ENCODE results near the gene LHFPL3.

LHFPL3 gene

DNA sequence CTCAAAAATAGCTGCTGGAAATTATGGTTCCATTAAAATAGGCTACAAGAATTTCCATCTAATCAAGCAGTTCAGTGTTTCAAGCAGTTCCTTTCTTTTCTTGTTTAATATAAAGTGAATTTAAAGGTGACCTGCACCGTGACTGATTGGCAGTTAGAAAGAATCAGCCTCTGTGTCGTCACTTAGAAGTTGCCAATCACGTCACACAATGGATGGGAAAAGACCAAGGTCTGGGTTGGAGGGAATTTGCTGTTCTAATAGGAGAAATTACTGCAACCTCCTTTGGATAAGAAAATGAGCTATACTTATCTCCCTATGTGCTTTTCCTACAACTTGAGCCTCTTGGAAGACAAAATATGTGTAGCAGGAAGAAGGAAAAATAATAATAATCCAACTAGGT lies 466.2 kb downstream of the LHFPL3 start:
- no peak for DNase-seq (ENCODE audit: extremely low spot score)
- CTCF ChIA-PET = no interaction called here
- POLR2A ChIA-PET = no interaction called here
- TF ChIP-seq NFRKB (IDR thresholded peaks at IDR 0.05) (no peak), FOXK2 (IDR thresholded peaks at IDR 0.05) (no peak), ELF4 (IDR thresholded peaks at IDR 0.05) (no peak), TARDBP (IDR thresholded peaks at IDR 0.05) (no peak)

DNA sequence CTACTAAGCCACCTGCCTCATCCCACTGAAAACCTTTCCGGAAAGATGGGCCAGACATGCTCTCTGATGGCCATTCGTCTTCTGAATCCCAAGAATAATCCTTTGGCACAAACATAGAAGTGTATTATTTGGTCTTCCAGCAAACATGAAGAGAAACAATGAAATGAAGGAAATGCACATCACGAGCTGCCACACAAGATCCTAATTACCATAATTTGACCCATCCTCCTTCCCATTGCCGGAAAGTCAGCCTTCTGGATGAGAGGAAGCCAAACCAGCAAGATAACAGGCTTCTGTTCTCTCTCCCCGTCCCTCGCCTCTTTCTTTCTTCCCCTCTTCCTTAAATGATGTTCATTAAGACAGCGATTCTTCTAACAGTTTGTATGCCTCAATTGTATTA lies 466.7 kb downstream of the LHFPL3 start:
- ChIA-PET CTCF (no interaction called here), POLR2A (no interaction called here)
- TF ChIP-seq FOXA1 (IDR thresholded peaks at IDR 0.05) (no peak), LEF1 (IDR thresholded peaks at IDR 0.05; ENCODE audit: borderline replicate concordance) (no peak), ARNT (IDR thresholded peaks at IDR 0.05) (no peak), ZNF384 (IDR thresholded peaks at IDR 0.05) (no peak), HDGF (IDR thresholded peaks at IDR 0.05; ENCODE audit: borderline replicate concordance) (no peak), SP1 (IDR thresholded peaks at IDR 0.05) (no peak), FOXK2 (IDR thresholded peaks at IDR 0.05) (no peak), BHLHE40 (IDR thresholded peaks at IDR 0.05; ENCODE audit: borderline replicate concordance) (no peak), TARDBP (IDR thresholded peaks at IDR 0.05) (no peak), FOXM1 (IDR thresholded peaks at IDR 0.05; ENCODE audit: borderline replicate concordance) (no peak)
- TF ChIP-seq, protein P1, sequence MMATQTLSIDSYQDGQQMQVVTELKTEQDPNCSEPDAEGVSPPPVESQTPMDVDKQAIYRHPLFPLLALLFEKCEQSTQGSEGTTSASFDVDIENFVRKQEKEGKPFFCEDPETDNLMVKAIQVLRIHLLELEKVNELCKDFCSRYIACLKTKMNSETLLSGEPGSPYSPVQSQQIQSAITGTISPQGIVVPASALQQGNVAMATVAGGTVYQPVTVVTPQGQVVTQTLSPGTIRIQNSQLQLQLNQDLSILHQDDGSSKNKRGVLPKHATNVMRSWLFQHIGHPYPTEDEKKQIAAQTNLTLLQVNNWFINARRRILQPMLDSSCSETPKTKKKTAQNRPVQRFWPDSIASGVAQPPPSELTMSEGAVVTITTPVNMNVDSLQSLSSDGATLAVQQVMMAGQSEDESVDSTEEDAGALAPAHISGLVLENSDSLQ (IDR thresholded peaks at IDR 0.05) = no peak
- no peak for DNase-seq (ENCODE audit: extremely low spot score)

DNA sequence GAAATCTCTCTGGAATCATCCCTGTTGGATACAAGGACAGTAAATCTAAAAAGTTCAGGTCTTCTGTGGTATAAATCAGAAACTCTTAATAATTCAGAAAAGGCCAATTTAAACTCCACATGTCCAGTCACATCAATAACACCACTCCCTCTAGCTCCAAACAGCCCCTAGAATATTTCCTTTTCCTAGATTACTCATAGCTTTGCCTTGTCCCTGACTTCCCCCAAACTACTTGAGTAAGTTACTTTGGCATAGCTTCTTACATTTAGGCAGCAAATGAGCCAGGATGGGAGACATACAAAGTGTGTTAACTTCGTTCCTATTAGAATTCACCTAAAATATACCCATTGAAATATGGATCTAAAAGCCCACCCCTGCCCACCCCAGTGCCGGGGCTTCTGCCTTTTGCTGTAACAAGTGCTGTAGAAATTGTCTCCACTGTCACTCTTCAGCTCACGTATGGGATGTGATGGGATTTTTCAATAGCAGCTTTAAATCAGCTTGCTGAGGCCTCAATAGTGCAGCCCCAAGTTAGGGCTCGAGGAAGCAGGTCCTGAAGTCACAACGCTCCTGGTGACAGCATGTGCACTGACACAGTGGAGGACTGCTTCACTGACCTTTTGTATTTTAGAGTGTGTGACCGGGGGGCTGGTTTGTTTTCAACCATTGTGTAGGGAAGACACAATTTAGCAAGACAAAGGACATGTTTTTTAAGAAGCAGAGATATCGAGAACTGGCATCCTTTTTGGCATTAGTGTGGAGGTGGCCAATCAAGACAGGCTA lies 467.4 kb downstream of the LHFPL3 start:
- POLR2A ChIA-PET = no interaction called here

DNA sequence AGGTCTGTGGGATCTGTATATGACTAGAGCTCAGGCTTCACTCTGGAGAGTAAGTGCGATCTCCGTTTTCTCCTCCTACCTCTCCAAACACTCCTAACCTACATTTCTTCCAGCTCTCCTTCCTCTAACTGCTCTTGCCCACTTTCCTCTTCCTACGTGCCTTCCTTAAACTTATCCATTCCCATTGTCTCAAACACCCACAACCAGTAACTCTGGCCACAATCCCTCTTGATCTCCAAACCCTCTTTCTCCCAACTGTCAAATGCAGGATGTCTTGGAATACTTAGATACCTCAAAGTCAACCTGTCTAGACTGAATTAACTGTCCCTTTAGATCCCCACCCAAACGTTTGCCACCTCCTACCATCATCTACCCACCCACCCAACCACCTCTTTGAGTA lies 471.9 kb downstream of the LHFPL3 start:
- ChIA-PET CTCF (no interaction called here), POLR2A (no interaction called here)
- TF ChIP-seq FOXK2 (IDR thresholded peaks at IDR 0.05) = no peak
- no peak for TF ChIP-seq ARNT (IDR thresholded peaks at IDR 0.05)
- TF ChIP-seq ELF4 (IDR thresholded peaks at IDR 0.05) = no peak

More for the DNA sequence above, 467.4 kb downstream of the LHFPL3 start:
- CTCF ChIA-PET = no interaction called here
- no peak for DNase-seq (ENCODE audit: extremely low spot score)
- TF ChIP-seq NFRKB (IDR thresholded peaks at IDR 0.05) = no peak
- TF ChIP-seq CTBP1 (IDR thresholded peaks at IDR 0.05; ENCODE audit: borderline replicate concordance) = no peak
- no peak for TF ChIP-seq FOXK2 (IDR thresholded peaks at IDR 0.05)
- TF ChIP-seq FOXM1 (IDR thresholded peaks at IDR 0.05; ENCODE audit: borderline replicate concordance) = no peak
- no peak for TF ChIP-seq LEF1 (IDR thresholded peaks at IDR 0.05; ENCODE audit: borderline replicate concordance)
- TF ChIP-seq, protein P1 (IDR thresholded peaks at IDR 0.05) = no peak
- no peak for TF ChIP-seq SUZ12 (IDR thresholded peaks at IDR 0.05)
- TF ChIP-seq ZNF384 (IDR thresholded peaks at IDR 0.05) = no peak
- TF ChIP-seq ARNT (IDR thresholded peaks at IDR 0.05) = no peak
- TF ChIP-seq FOXA1 (IDR thresholded peaks at IDR 0.05) = no peak
- no peak for TF ChIP-seq BHLHE40 (IDR thresholded peaks at IDR 0.05; ENCODE audit: borderline replicate concordance)
- TF ChIP-seq HDGF (IDR thresholded peaks at IDR 0.05; ENCODE audit: borderline replicate concordance) = no peak
- no peak for TF ChIP-seq SP1 (IDR thresholded peaks at IDR 0.05)
- TF ChIP-seq TARDBP (IDR thresholded peaks at IDR 0.05) = no peak
- no peak for TF ChIP-seq ELF4 (IDR thresholded peaks at IDR 0.05)
- no peak for TF ChIP-seq L3MBTL2 (conservative IDR thresholded peaks at IDR 0.05)

DNA sequence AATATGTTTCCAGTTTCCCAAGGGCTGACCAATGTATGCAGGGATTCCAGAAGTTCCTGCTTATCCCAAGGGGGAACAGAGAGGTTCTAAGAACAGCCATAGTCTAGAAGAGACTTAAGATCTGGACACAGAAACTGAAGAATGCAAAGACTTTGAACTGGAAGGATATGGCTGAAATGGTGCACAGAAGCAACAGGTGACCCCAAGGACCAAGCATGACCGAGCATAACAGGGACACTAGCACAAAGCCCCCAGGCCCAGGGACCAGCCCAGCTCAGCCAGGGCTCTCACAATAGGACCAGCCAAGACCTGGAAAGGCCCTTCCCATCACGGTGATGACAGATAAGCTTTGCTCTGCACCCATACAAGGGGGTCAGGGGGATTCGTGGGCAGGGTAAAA lies 472.6 kb downstream of the LHFPL3 start:
- DNase-seq (ENCODE audit: extremely low spot score) = no peak
- CTCF ChIA-PET = no interaction called here
- POLR2A ChIA-PET = no interaction called here
- no peak for TF ChIP-seq HDGF (IDR thresholded peaks at IDR 0.05; ENCODE audit: borderline replicate concordance)

More for the DNA sequence above, 471.9 kb downstream of the LHFPL3 start:
- DNase-seq (ENCODE audit: extremely low spot score) = no peak

DNA sequence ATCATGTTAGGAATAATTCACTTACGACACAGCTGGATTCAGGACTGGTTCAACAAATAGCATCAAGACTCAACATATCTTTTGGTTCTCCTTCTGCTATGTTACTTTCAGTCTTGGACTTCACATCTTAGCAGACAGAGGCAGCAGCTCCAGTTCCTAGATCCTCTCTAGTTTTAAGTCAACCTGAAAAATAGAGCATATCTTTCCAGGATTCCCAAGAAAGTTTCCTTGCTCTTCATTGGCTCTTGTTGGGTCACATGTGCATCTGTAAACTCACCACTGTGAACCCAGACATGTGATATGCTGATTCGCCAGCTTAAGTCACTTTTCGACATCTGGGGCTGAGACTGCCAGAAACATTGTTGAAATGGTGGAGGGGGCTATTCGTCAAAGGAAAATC lies 475.5 kb downstream of the LHFPL3 start:
- POLR2A ChIA-PET = no interaction called here
- TF ChIP-seq ZNF384 (IDR thresholded peaks at IDR 0.05) (no peak), ELF4 (IDR thresholded peaks at IDR 0.05) (no peak), NFRKB (IDR thresholded peaks at IDR 0.05) (no peak), HDGF (IDR thresholded peaks at IDR 0.05; ENCODE audit: borderline replicate concordance) (no peak), BHLHE40 (IDR thresholded peaks at IDR 0.05; ENCODE audit: borderline replicate concordance) (no peak), L3MBTL2 (conservative IDR thresholded peaks at IDR 0.05) (no peak), FOXM1 (IDR thresholded peaks at IDR 0.05; ENCODE audit: borderline replicate concordance) (no peak), TARDBP (IDR thresholded peaks at IDR 0.05) (no peak), FOXA1 (IDR thresholded peaks at IDR 0.05) (no peak), ARNT (IDR thresholded peaks at IDR 0.05) (no peak), SP1 (IDR thresholded peaks at IDR 0.05) (no peak), FOXK2 (IDR thresholded peaks at IDR 0.05) (no peak), LEF1 (IDR thresholded peaks at IDR 0.05; ENCODE audit: borderline replicate concordance) (no peak), SUZ12 (IDR thresholded peaks at IDR 0.05) (no peak)
- TF ChIP-seq, protein P1 (IDR thresholded peaks at IDR 0.05) = no peak
- CTCF ChIA-PET = no interaction called here
- DNase-seq (ENCODE audit: extremely low spot score) = no peak

DNA sequence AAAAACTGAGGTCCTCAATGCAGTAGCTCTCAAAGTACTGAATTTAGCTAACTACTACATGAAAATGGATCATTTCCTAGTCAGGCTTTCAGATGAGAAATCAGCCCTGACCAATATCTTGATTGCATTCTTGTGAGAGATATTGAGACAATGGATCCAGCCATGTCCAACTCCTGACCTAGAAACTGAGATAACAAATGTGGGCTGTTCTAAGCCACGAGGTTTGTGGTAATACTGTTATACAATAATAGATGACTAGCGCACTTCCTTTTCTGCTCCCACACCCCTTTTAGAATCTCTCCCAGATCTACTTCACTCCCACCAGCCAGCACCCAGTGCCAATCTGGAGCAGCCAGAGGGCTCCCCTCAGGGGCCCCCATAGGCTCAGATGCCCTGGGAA lies 476.3 kb downstream of the LHFPL3 start:
- ChIA-PET POLR2A (no interaction called here), CTCF (no interaction called here)
- TF ChIP-seq NFRKB (IDR thresholded peaks at IDR 0.05) (no peak), FOXK2 (IDR thresholded peaks at IDR 0.05) (no peak), FOXM1 (IDR thresholded peaks at IDR 0.05; ENCODE audit: borderline replicate concordance) (no peak), TARDBP (IDR thresholded peaks at IDR 0.05) (no peak), BHLHE40 (IDR thresholded peaks at IDR 0.05; ENCODE audit: borderline replicate concordance) (no peak), SUZ12 (IDR thresholded peaks at IDR 0.05) (no peak)
- DNase-seq (ENCODE audit: extremely low spot score) = no peak

Data from HEK293T (cell line).